22Rv1 (cell line): ENCODE measurements around the gene FYN.

Source experiments
- H3K27ac ChIP-seq: fragments of 450-650 bp; 2 replicates; pipeline ENCODE4 v1.5.1; 2017
- ZFX ChIP-seq: fragments of 450-650 bp; IDR thresholded peaks from 2 replicates; pipeline ENCODE4 v1.6.1; 2017; ENCODE audit warnings: antibody characterized with exemption, borderline replicate concordance
- TF ChIP-seq, protein P1 (sequence below): fragments of 450-650 bp; IDR thresholded peaks from 2 replicates; pipeline ENCODE4 v1.5.1; 2017; ENCODE audit warnings: mild to moderate bottlenecking

The FYN gene

DNA sequence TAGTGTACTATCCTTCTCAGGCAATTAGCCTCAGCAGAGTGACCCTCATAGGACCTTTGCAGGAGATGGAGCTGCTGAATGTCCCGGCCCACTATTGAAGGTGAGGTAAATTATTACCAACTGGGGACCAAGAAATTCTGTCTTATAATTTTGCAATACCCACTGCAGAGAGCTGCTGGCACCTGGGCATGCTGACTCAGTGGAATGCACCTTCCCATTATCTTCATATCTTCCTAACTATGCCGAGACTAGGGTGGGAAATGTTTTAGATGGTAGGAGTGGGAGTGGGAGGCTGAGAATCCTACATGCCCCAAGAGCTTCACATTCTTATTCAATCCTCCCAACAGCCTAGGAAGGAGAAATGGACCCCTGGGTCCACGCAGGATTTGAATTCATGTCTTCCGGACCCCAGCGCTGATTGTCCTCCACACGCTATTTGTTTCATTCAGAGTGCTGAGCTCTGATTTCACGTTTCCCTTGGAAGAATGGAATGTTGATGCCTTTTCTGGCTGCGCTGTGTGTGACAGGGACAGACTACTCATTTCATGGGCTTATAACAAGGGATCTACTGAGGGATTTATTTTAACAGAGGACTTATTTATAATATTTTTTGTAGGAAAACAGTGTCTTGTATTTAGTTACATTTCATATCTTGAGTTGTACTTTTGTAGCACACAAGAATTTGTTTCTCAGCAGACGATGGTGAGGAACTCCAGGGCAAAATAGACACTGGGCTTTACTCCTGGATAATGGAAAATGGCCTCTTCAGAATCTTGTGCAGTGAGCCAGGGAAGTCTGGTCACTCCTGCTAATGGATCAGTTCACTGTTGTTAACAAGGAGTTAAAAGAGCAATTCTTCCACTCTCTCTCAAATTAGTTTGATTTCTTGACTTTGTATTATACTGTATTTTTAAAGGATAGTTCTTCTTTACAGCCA lies 66.4 kb downstream of the FYN start:
- H3K27ac ChIP-seq = no peak overlapping the region
- TF ChIP-seq, protein P1, sequence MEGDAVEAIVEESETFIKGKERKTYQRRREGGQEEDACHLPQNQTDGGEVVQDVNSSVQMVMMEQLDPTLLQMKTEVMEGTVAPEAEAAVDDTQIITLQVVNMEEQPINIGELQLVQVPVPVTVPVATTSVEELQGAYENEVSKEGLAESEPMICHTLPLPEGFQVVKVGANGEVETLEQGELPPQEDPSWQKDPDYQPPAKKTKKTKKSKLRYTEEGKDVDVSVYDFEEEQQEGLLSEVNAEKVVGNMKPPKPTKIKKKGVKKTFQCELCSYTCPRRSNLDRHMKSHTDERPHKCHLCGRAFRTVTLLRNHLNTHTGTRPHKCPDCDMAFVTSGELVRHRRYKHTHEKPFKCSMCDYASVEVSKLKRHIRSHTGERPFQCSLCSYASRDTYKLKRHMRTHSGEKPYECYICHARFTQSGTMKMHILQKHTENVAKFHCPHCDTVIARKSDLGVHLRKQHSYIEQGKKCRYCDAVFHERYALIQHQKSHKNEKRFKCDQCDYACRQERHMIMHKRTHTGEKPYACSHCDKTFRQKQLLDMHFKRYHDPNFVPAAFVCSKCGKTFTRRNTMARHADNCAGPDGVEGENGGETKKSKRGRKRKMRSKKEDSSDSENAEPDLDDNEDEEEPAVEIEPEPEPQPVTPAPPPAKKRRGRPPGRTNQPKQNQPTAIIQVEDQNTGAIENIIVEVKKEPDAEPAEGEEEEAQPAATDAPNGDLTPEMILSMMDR = no peak

DNA sequence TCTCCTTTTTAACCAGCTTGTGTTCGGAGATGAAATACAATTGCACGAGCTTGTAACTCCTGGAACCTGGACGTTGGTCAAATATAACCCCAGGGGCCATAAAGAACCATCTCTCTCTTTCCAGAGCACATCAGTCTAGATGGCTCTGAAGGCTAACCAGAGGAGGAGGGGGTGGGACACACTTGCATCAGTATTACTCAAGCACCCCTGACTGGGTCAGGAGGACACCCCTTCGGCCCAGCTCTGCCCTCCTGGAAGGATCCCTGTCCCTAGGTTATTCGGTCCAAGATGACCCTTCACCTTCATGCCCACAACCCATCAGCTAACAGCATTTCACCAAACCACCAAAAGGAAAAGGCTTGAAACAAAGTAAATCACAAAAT lies 67.1 kb downstream of the FYN start:
- TF ChIP-seq ZFX = no peak
- TF ChIP-seq, protein P1 = no peak
- H3K27ac ChIP-seq = no peak overlapping the region

DNA sequence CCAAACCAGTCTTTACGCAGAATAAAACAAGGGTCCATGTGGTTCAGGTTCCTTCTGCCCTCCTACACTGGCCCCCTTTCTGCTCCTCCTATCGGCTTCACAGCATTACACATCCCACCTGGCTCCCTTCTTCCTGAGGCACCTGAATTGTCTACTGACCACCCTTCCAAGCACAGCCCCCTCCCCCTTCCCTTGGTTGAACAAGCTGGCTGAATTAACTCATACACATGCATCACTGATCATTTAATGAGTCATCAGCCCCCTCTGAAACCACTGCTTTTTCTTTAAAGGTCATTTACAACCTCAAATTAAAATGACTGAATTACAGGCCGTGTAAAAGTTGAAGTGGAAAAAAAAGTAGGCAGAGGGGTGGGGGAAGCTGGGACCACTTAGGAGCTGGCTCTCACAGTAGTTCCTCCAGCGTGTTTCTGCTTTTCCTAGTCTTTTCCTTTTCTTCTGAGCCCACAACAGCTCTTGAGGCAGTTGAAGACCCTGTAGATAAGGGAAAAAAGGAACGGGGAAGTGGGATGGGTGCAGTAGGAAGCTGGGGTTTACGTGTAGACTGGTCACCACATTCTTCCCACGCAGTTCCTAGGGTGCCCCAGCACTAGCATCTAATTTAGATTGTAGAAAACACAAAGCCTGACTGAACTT lies 67.6 kb downstream of the FYN start:
- no peak overlapping the region for H3K27ac ChIP-seq
- no peak for TF ChIP-seq ZFX
- TF ChIP-seq, protein P1 = no peak

DNA sequence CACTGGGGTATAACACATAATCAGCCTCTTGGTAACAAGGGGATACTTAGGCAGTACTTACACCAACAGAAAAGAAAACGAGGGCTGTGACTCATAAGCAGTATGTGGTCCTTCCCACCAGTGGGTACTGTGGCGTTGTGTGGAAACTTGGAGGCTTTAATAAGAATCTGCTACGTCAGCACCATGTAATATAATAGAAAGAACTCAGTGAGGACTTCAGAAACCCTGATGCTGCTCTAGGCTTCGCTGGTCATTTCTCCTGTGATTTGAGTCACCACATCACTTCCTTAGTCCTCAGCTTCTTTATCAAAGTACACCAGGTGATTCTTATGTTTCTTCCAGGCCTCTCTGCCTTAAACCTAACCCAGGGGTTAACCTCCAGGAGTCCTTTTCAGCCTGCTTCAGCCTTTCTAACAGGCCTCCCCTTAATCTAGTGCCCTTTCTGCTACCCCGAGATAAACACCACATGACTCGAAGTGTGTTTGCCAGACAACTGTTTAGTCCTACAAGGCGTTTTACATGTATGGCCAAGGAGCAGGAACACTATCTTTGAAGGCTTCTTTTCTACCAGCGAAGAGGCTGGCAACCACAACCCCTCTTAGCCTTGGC lies 68.5 kb downstream of the FYN start:
- no peak overlapping the region for H3K27ac ChIP-seq
- TF ChIP-seq ZFX = no peak
- TF ChIP-seq, protein P1 = no peak

DNA sequence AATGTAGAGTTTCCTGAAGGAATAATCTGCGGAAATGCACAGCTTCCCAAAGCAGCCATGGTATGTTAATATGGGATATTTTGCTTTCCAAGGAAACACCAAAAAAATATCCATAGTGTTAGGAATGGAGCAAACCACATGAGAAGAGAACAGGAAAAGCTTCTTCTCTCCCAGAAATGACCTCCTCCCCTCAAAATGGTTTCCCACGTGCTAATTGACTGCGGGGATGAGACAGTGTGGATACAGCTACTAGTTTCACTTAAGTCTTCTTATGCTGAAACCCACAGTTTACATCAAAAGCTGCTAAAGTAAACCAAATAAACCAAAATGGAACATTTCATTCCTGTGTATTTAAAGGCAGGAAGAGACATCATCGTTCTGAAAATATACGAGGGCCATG lies 69.4 kb downstream of the FYN start:
- TF ChIP-seq, protein P1 = no peak
- no peak for TF ChIP-seq ZFX
- H3K27ac ChIP-seq = no peak overlapping the region

DNA sequence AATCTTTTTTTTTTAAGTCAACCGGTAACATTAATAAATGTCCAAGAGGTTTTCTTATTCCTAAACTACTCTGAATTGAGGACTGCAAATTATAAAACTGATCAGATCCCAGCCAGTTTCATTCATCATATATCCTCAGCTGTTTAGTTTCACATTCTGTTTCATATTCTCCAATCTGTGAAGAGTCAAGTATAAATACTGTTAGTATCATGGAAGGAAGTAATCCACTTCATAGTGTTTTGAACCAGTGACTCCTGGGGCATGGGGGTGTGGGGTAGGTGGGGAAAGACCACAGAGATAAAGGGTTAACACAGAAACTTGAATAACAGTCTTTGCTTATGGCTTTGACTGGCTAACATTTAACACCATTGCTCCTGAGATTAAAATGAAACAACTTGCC lies 69.9 kb downstream of the FYN start:
- no peak overlapping the region for H3K27ac ChIP-seq
- TF ChIP-seq ZFX = no peak
- TF ChIP-seq, protein P1 = no peak
